Pancreas (tissue), 10 donors: ENCODE results near the gene PNMA8B. TPM values are rescaled to one million over a fixed set of nuclear protein-coding genes. Genes with fewer than 3 reads are reported as not detected.

Experiments used
- ATAC-seq, 4 donors: fragments of 200-7000 bp; cut with Tn5 transposase; one replicate each; pipeline versions ENCODE4 v1.8.0 to v1.9.1; 2020; ENCODE audit warnings: mild to moderate bottlenecking in 4 of 4, moderate library complexity in 4 of 4
- DNase-seq, 6 donors: peaks; one replicate each; pipeline ENCODE4 v3.0.0-alpha.2; 2020
- FAIRE-seq: peaks from 2 replicates; lab custom pipeline; 2012; peaks lifted over from hg19 to GRCh38; lab: Jason Lieb, UNC
- H3K27ac ChIP-seq, 4 donors: fragments of 200-600 bp; sonication (generic); 1 replicate in 3 of 4; 2 replicates in 1 of 4; pipeline versions ENCODE4 v1.5.0 to v1.8.0; 2020
- H3K27me3 ChIP-seq, 4 donors: fragments of 200-600 bp; one replicate each; pipeline ENCODE4 v1.8.0; 2021
- H3K36me3 ChIP-seq, 3 donors: fragments of 200-600 bp; sonication (generic) in 1 of 3; one replicate each; pipeline versions ENCODE4 v1.5.0 to v1.8.0; 2020 to 2021
- H3K4me1 ChIP-seq, 3 donors: fragments of 200-600 bp; one replicate each; pipeline ENCODE4 v1.8.0; 2021
- H3K4me3 ChIP-seq, 4 donors: fragments of 200-600 bp; sonication (generic) in 2 of 4; one replicate each; pipeline versions ENCODE4 v1.5.0 to v1.8.0; 2020 to 2021
- H3K9me3 ChIP-seq, 4 donors: fragments of 200-600 bp; one replicate each; pipeline ENCODE4 v1.8.0; 2021
- WGBS, 2 donors: extraction: QIAGEN DNeasy Blood & Tissue Kit; methylation state at CpG; one replicate each; pipeline ENCODE4 v1.1.7; 2013; 5-methylcytosine and 5-hydroxymethylcytosine counted together
- intact Hi-C, 3 donors: fragments of 100-400 bp; cut with DNase I; formaldehyde crosslinking; loops; one replicate each; pipeline versions ENCODE4 v1.11.1 to v1.14.2; 2022
- polyA plus RNA-seq, 2 donors: library from polyadenylated mRNA; stranded (reverse); fragments of 200-250 nt; gene quantifications; one replicate each; pipeline ENCODE4 v1.2.3, GENCODE V29; 2013
- total RNA-seq, 6 donors: library from RNA; stranded (reverse); fragmentation: NEBNext Ultra II Directional in 4 of 6; extraction: Animal tissue kit (Norgen Biotek cat#: 25700) in 4 of 6; gene quantifications; one replicate each; pipeline versions ENCODE4 v1.2.1 to v1.2.4, GENCODE V29; 2021 to 2023
- TF ChIP-seq, protein P1 (sequence below), 4 donors: fragments of 200-600 bp; sonication (generic) in 3 of 4; IDR thresholded peaks; one replicate each; pipeline versions ENCODE4 v1.5.0 to v1.8.0; 2021; ENCODE audit warnings: antibody characterized with exemption in 4 of 4
- donor health status: healthy with polysubstance abuse.
- donor health status: DM: no; HTN: no; CAD: no; lungs with moderate emphysema.
- donor health status: DM: no; HTN: no; CAD: no.
- donor health status: control.
- donor health status: control.
- donor health status: Bipolar disorder and iron deficiency.
- donor health status: DM: yes; HTN: yes; CAD: no.
- donor health status: DM: no; HTN: no; CAD: no.
- donor health status: DM: no; HTN: no; CAD: no.
- donor health status: DM: yes; HTN: yes; CAD: no.

PNMA8B gene
- total and polyA plus RNA-seq, 8 donors: 0.47 to 1.4 (median 0.90) TPM

DNA sequence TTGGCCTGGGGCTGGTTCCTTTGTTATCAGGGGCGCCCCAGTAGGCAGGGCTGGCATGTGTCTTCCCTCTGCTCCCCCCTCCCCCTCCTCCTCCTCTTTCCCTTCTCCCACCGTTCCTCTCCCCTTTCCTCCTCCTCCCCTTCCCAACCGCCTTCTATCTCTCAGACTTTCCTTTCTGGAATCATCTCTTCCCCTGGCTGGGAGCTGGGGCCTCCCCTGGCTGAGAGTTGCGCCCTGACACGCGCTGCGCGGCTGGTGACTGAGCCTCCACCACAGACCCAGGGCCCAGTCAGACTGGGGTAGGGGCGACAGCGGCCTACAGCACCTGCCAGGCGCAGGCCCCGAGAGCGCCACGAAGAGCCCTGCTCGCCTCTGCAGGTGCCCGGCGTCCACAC is 2.8 kb downstream of the PNMA8B start:
- DNase-seq (no peak), ATAC-seq (no peak), FAIRE-seq (no peak)
- intact Hi-C loops: loop anchor here in 2 of 3 donors (5.0 to 10.0 kb wide), 3 partner anchors 101 to 211 kb away; no protein-coding TSS in a partner anchor
- H3K27ac ChIP-seq: no peak overlapping the region
- no peaks in the 10 kb centered on the region for H3K9me3 ChIP-seq
- peaks cover 0 to 6% (median 0%) of the 10 kb centered on the region in 3 donors for H3K4me1 ChIP-seq
- TF ChIP-seq, protein P1, sequence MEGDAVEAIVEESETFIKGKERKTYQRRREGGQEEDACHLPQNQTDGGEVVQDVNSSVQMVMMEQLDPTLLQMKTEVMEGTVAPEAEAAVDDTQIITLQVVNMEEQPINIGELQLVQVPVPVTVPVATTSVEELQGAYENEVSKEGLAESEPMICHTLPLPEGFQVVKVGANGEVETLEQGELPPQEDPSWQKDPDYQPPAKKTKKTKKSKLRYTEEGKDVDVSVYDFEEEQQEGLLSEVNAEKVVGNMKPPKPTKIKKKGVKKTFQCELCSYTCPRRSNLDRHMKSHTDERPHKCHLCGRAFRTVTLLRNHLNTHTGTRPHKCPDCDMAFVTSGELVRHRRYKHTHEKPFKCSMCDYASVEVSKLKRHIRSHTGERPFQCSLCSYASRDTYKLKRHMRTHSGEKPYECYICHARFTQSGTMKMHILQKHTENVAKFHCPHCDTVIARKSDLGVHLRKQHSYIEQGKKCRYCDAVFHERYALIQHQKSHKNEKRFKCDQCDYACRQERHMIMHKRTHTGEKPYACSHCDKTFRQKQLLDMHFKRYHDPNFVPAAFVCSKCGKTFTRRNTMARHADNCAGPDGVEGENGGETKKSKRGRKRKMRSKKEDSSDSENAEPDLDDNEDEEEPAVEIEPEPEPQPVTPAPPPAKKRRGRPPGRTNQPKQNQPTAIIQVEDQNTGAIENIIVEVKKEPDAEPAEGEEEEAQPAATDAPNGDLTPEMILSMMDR (IDR thresholded peaks at IDR 0.05): no peak
- H3K4me3 ChIP-seq: peak overlapping the region in 1 of 4 donors; percentile 36
- H3K36me3 ChIP-seq: no peaks in the 10 kb centered on the region
- 68 to 69% methylated on average over 17 of the region's 17 CpGs for WGBS, 2 donors
- H3K27me3 ChIP-seq: no peaks in the 10 kb centered on the region

DNA sequence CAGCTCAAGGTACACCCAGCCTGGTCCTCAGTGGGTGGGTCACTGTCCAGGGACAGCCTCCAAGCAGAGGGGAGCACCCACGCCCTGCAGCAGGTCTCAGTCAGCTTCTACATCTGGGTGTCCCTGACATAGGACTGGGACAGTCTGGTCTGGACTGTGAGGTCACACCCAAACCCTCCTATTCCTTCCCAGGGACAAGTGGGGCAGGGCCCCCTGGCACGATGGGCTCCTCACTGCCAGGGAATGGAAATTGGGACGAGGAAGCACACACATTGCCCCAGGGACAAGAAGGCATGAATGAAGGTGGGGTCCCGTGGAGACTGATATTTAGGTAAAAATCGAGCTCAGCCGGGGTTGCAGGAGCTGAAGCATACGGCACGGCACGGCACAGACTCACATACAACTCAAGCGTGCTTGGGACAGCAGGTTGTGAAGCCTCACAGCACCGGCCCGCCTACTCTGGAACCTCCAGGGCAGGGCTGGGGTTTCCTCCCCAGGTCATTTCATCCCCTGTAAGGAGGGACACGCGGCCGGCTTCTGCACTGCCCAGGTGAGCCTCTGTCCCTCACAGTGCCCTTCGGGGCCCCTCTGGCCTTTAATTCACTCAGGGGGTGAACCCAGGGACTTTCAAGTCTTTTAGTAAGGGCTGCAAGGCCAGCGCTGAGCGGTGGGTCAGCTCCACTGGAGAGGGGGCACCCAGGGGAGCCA is 3.5 kb downstream of the PNMA8B start:
- no peak for FAIRE-seq
- peaks cover 0 to 10% (median 5%) of the 10 kb centered on the region in 3 donors for H3K4me1 ChIP-seq
- TF ChIP-seq, protein P1 (IDR thresholded peaks at IDR 0.05): no peak
- WGBS, 2 donors: 67 to 83% methylated on average over 17 to 18 of the region's 18 CpGs
- no peaks in the 10 kb centered on the region for H3K9me3 ChIP-seq
- DNase-seq: no peak
- H3K36me3 ChIP-seq: no peaks in the 10 kb centered on the region
- intact Hi-C loops: loop anchor here in 2 of 3 donors (5.0 to 10.0 kb wide), 3 partner anchors 100 to 210 kb away; no protein-coding TSS in a partner anchor
- ATAC-seq: no peak
- H3K4me3 ChIP-seq: no peak overlapping the region
- no peaks in the 10 kb centered on the region for H3K27me3 ChIP-seq
- no peak overlapping the region for H3K27ac ChIP-seq

DNA sequence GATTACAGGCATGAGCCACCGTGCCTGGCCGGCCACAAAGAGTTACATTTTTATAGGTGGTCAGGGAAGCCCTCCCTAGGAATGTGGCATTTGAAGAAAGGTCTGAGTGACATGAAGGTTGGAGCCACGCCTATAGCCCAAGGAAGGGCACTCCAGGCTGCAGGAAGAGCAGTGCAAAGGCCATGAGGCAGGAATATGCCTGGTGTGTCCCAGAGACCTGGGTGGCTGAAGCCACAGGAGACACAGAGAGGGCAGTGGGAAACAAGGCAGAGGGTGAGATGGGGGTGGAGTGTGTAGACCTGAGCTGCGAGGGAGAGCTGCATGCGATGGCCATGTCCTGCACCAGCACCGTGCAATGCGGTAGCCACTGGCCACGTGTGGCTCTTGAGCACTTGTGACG is 4.9 kb downstream of the PNMA8B start:
- Histone ChIP-seq H3K36me3 (no peaks in the 10 kb centered on the region), H3K4me1 (peaks cover 0 to 10% (median 5%) of the 10 kb centered on the region in 3 donors), H3K27me3 (no peaks in the 10 kb centered on the region), H3K4me3 (no peak overlapping the region), H3K27ac (no peak overlapping the region), H3K9me3 (no peaks in the 10 kb centered on the region)
- intact Hi-C loops: loop anchor here in 2 of 3 donors (5.0 to 10.0 kb wide), 3 partner anchors 98 to 208 kb away; no protein-coding TSS in a partner anchor
- DNase-seq (no peak), FAIRE-seq (no peak), ATAC-seq (no peak)
- TF ChIP-seq, protein P1 (IDR thresholded peaks at IDR 0.05): no peak
- WGBS, 2 donors: 82 to 92% methylated on average over 9 of the region's 9 CpGs

DNA sequence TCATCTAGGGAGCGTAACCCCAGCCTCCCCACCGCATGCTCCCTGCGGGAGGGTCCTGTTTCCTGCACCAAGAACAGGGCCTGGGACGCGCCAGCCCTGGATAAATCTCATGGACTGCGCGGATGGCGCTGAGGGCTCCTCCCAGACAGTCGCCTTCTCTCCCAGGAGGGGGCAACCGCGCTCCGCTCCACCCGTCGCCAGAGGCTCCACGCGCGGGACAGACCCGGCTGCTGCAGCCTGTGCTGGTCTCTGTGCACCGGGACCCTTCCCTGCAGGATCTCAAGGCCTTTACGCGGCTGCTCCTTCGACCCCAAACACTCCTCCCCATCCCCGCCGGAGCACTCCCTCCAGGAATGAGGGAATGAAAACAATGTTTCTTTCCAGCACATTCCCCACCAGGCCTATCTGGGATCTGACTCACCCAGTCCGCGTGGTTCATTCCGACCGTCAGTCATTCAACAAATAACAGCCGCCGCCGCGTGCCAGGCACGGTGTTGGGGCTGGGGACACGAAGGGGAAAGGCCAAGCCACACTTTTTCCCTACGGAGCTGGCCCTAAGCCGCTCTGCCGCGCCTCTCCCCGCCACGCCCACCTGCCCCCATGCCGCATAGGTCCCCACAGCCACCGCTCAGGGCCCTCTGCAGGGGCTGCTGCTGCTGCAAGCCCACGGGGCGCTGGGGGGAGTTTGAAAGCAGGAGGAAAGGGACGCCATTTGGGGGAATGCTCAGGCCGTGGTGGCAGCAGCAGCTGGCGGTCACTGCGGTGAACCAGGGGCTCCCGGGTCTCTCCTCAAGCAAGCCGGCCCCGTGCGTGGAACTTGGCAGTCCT is 6.0 kb downstream of the PNMA8B start:
- DNase-seq (peak in 4 of 6 donors; percentile 46 to 73 (median 64)), ATAC-seq (peak; percentile 20 to 65 (median 58)), FAIRE-seq (no peak)
- Histone ChIP-seq H3K27ac (no peak overlapping the region), H3K9me3 (no peaks in the 10 kb centered on the region), H3K4me3 (peak overlapping the region in 1 of 4 donors; percentile 20), H3K36me3 (no peaks in the 10 kb centered on the region), H3K4me1 (peaks cover 0 to 5% (median 5%) of the 10 kb centered on the region in 3 donors), H3K27me3 (no peaks in the 10 kb centered on the region)
- intact Hi-C loops: loop anchor here (5.0 to 10.0 kb wide), 5 partner anchors 87 to 207 kb away; no protein-coding TSS in a partner anchor
- WGBS, 2 donors: 14 to 15% methylated on average over 48 to 52 of the region's 52 CpGs
- TF ChIP-seq, protein P1 (IDR thresholded peaks at IDR 0.05): peak in 1 of 4 donors; percentile 10
